HG03045 (cell line): ENCODE measurements around the gene SLC1A5.
"Not testable (repeated sequence)": the region's sequence is repeated elsewhere in the genome, so short reads cannot be mapped to it uniquely, and the experiment has no call there.

Experiments
- ATAC-seq: cut with Tn5 transposase; IDR thresholded peaks from one replicate; pipeline ENCODE4 v1.9.1; 2021; ENCODE audit warnings: mild to moderate bottlenecking, moderate library complexity; ENCODE audit not compliant: unreplicated experiment

SLC1A5 gene

GRCh38 chr19:46802152-46802551 lies 13.8 kb upstream of the SLC1A5 start:
- ATAC-seq = no peak

DNA sequence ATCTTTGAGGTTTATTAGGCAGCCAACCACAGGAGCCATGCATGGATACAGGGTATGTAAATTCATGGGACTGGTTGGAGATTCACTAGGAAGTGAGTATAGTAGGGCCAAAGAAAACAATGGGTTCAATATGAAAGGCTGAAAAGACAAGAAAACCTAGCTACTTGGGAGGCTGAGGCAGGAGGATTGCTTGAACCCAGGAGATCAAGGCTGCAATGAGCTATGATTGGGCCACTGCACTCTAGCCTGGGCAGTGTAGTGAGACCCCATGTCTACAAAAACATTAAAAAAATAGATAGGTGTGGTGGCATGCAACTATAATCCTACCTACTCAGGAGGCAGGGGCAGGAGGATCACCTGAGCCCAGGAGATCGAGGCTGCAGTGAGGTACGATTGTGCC lies 10.3 kb upstream of the SLC1A5 start:
- ATAC-seq = no peak

GRCh38 chr19:46797881-46798280 lies 9.5 kb upstream of the SLC1A5 start:
- no peak for ATAC-seq

DNA sequence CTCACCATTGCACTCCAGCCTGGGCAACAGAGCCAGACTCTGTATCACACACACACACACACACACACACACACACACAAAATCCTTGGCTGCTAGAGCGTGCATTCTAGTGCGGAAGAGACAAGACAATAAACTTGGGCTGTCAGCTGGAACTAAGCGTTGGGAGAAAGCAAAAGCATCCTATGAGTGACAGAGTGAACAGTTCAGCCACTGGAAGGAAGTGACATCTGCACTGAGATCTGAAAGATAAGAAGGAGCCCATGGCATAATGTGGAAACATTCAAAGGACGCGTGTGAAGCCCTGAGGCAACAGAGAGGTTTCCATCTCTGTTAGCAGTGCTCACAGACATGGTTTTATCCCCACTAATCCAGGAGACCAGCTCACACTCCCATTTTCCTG lies 3.5 kb upstream of the SLC1A5 start:
- ATAC-seq = no peak

GRCh38 chr19:46789371-46789770 lies 977 bp upstream of the SLC1A5 start:
- no peak for ATAC-seq

GRCh38 chr19:46788968-46789338 lies 559 bp upstream of the SLC1A5 start:
- ATAC-seq = no peak

- no peak for ATAC-seq
Observed at GRCh38 chr19:46787331-46788261, 798 bp downstream of the SLC1A5 start.

DNA sequence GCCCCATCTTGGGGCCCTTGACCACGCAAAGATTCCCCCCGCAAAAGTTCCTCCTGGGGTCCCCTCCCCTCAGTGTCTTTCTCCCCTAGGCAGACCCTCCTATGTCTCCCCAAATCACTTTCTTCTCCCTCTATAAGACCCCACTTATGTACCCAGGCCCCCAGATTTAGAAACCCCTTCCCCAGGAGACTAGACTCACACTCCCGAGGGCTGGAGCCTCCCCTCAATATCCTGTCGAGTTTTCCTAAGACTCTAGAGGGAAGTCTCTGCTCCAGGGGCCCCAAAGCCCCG lies 1.4 kb downstream of the SLC1A5 start:
- no peak for ATAC-seq

- ATAC-seq = peak; percentile 30
Observed at GRCh38 chr19:46786236-46787039, 2.0 kb downstream of the SLC1A5 start.

GRCh38 chr19:46785980-46786235 lies 2.5 kb downstream of the SLC1A5 start:
- ATAC-seq = no peak

- ATAC-seq = no peak
Observed at GRCh38 chr19:46785054-46785979, 3.1 kb downstream of the SLC1A5 start.

- ATAC-seq = peak; percentile 36
Observed at GRCh38 chr19:46784262-46785053, 3.9 kb downstream of the SLC1A5 start.

DNA sequence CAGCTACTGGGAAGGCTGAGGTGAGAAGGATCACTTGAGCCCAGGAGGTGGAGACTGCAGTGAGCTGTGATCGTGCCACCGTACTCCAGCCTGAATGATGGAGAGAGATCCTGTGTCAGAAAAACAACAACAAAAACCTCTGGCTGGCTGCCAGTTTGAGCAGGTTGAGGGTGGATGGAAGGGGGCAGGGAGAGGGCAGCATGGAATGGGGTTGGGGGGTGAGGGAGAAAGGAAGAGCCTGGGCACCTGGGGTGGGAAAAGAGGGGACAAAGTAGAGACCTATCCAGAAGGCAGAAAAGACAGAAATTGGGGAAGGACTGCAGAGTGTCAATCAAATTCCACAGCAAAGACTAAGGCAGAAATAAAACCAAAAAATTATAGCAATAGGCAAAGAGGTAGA lies 4.7 kb downstream of the SLC1A5 start:
- no peak for ATAC-seq

GRCh38 chr19:46782355-46783019 lies 5.9 kb downstream of the SLC1A5 start:
- ATAC-seq = no peak

- ATAC-seq = not testable (repeated sequence)
Observed at GRCh38 chr19:46777956-46778645, 10.3 kb downstream of the SLC1A5 start.

- ATAC-seq = no peak
Observed at GRCh38 chr19:46776927-46777911, 11.2 kb downstream of the SLC1A5 start.

- no peak for ATAC-seq
Observed at GRCh38 chr19:46775642-46776258, 12.6 kb downstream of the SLC1A5 start.

- no peak for ATAC-seq
Observed at GRCh38 chr19:46773018-46773399, 15.4 kb downstream of the SLC1A5 start.
